Iris pigment epithelial cell (primary cell): Measurements from ENCODE around the gene TAF7L.
"Not testable (repeated sequence)": the region's sequence is repeated elsewhere in the genome, so short reads cannot be mapped to it uniquely, and the experiment has no call there.

Experiments used
- DNase-seq: peaks from one replicate; pipeline ENCODE4 v3.0.0-alpha.2; 2011; ENCODE audit warnings: low read depth

The TAF7L gene, protein sequence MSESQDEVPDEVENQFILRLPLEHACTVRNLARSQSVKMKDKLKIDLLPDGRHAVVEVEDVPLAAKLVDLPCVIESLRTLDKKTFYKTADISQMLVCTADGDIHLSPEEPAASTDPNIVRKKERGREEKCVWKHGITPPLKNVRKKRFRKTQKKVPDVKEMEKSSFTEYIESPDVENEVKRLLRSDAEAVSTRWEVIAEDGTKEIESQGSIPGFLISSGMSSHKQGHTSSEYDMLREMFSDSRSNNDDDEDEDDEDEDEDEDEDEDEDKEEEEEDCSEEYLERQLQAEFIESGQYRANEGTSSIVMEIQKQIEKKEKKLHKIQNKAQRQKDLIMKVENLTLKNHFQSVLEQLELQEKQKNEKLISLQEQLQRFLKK

GRCh38 chrX:101290957-101291603, at the start of gene TAF7L:
TAF7L (minus strand) TSS chrX:101291334; CDS start chrX:101287543, 3,791 bp downstream.
- DNase-seq = peak; percentile 5

DNA sequence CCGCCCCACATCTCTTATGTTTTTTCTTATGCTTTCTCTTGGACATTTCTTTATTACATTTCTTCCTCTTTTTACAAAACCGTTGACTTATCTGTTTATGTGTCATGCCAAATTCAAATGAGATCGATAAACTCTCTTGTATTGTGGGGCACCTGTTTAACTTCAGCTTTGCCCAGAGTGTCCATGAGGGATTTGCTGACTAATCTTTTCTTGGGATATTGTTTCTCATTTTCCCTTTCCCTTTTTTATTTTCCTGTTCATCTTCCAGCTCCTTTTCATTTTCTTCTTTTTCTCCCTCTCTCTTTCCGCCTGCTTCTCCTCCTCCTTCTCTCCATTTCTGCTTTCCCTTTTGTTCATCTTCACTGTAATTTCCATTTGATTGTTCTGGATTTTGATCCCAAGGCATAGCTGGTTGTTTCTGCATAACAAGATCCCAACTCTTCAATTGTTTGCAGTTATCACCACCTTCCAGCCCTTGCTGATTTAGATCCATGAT, 46.7 kb upstream of the TAF7L start:
- no peak for DNase-seq

- DNase-seq = not testable (repeated sequence)
Measured at GRCh38 chrX:101334310-101334709, 43.2 kb upstream of the TAF7L start.

- not testable (repeated sequence) for DNase-seq
Measured at GRCh38 chrX:101326600-101326999, 35.5 kb upstream of the TAF7L start.

DNA sequence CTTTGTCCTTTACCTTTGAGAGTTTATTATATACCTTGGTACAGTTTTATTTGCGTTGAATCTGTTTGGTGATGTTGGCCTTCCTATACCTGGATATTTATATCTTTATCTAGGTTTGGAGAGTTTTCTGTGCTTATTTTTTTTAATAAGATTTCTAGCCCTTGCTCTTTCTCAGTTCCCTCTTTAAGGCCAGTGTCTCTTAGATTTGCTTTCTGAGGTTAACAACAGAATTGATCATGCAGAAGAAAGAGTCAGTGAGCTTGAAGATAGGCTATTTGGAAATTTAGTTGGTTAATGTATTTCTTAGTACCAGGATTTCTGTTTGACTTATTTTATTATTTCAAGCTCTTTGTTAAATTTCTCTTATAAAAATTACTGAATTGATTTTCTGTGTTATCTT, 12.7 kb upstream of the TAF7L start:
- DNase-seq = no peak

DNA sequence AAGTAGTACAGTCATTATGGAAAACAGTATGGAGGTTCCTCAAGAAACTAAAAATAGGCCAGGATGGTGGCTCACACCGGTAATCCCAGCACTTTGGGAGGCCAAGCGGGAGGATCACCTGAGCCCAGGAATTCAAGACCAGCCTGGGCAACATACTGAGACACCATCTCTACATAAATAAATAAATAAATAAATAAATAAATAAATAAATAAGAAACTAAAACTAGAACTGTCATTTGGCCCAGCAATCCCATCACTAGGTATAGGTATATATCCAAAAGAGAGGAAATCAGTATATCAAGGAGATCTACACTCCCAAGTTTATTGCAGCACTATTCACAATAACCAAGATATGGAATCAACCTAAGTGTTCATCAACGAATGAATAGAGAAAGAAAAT, 4.5 kb upstream of the TAF7L start:
- not testable (repeated sequence) for DNase-seq

GRCh38 chrX:101287402-101287801, 3.7 kb downstream of the TAF7L start:
- DNase-seq = peak; percentile 52

DNA sequence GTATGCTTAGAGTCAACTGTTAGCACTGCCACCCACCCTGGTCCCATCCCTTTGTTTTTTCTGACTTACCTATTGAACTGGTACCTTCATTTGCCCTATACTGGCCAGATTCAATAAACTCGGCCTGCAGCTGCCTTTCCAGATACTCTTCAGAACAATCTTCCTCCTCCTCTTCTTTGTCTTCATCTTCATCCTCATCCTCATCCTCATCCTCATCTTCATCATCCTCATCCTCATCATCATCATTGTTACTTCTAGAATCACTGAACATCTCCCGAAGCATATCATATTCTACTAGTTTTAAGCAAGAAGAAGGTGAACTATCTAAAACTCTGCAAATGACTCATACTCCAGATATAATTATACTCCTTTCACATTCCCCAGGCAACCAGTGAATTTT, 14.9 kb downstream of the TAF7L start:
- DNase-seq = no peak

- DNase-seq = no peak
Measured at GRCh38 chrX:101274198-101274597, 16.9 kb downstream of the TAF7L start.

DNA sequence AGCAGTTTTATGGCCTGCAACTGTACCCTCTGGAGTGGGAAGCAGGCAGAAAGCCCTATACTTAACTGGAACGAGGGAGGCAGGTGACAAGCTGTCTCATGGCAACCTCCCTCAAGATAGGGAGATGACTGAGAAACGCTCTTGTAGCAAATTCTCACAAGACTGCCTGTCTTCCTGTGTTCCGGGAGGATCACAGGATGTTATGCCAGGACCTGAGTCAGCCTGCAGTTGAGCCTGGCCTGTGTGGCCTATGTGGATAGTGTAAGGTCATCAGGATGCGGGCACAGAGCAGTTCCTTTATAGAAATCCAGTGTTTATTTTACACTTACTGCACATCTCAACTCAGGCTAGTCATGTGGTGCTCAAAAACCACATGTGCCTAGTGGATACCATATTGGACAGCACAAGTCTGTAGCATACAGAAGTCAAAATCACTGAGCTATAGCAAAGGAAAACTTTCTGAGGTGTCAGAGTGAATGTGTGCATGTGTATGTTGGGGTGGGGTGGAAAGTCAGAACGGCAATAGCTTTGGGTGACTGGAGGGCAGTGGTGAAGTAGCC, 25.2 kb downstream of the TAF7L start:
- DNase-seq = peak; percentile 81

DNA sequence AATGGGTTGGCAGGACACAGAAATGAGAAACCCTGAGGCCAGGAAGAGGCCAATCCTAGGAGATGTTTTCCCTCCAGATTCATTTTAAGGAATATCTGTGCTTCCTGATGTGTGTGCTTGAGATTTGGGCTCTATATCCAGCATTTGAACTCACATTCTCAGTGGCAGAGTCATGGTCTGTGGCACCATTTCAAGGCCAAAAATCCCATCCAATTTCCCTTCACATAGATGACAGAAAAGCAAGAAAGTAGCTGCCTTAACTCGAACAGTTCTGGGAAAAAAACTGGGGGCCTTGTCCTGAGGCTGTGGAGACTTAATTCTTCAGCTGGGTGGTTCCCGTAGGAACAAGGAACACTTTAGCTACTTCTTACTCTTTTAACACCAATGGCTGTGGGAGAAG, 27.4 kb downstream of the TAF7L start:
- DNase-seq = no peak

- DNase-seq = no peak
Measured at GRCh38 chrX:101262590-101262989, 28.5 kb downstream of the TAF7L start.

DNA sequence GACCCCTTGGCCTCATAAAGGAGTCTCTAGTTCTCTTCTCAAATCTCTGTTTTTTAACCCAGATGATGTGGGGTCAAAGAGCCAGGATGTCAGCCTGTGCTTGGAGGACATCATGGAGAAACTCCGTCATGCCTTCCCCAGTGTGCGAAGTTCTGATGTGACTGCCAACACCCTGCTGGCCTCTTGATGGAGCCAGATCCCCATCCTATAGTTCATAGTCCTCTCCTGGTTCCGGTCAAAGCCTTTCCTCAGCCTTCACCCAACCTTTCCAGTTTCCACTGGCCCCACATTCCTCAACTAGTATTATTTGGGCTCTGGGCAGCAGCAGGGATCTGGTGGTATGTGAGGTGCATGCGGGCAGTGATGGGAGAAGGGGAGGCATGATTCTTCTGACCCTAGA, 30.7 kb downstream of the TAF7L start:
- DNase-seq = peak; percentile 14

- no peak for DNase-seq
Measured at GRCh38 chrX:101258259-101258581, 32.9 kb downstream of the TAF7L start.

GRCh38 chrX:101257448-101258258, 33.5 kb downstream of the TAF7L start:
- peak; percentile 51 for DNase-seq

- no peak for DNase-seq
Measured at GRCh38 chrX:101252634-101253033, 38.5 kb downstream of the TAF7L start.

DNA sequence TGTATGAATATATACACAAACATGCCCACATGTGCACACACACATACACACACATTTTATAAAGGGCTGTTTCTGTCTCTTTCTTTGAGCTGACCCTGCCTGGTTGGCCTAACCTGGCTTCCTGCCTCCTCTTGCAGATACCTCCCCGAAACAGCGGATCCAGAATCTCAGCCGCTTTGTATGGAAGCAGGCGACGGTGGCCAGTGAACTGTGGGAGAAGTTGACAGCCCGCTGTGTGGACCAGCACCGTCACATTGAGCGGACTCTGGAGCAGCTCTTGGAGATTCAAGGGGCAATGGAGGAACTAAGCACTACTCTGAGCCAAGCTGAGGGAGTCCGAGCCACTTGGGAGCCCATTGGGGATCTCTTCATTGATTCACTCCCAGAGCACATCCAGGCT, 49.6 kb downstream of the TAF7L start:
- no peak for DNase-seq

GRCh38 chrX:101237041-101237440, 54.1 kb downstream of the TAF7L start:
- DNase-seq = no peak

- peak; percentile 31 for DNase-seq
Measured at GRCh38 chrX:101232316-101232715, 58.8 kb downstream of the TAF7L start.

DNA sequence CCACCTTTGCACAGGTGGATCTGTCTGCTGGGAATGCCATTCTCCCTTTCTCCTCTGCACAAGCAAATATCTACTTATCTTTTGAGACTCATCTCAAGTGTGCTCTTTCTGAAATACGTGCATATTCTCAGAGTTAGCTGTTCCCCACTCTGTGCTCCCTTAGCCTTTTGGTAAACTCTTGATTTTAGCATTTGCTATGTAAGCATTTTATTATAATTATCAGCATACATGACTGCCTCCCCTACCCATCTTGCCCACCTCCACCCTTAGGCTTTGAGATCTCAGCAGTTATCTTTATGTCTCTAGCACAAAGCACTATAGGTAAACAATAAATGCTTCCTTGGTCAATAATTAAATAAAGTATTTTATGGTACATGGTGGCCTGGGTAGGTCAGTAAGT, 60.1 kb downstream of the TAF7L start:
- DNase-seq = no peak

GRCh38 chrX:101230636-101231035, 60.5 kb downstream of the TAF7L start:
- DNase-seq = peak; percentile 62

DNA sequence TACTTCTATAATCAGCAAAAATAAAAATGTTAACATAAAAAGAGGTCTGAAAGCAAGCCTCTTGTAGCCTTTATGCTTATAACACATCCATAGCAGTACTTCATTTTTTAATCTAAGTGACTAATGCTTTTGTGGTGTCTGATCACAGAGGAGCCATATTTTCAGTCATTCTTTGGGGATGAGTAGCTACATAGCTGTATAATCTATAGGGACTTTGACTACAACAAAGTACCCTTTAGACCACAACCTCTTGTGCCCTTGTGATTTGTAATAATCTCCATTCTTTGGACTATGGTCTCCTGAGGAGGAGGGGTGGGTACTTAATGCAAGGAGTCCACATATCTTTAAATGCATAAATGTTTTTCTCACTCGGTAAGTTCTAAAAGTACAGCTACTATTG, 62.0 kb downstream of the TAF7L start:
- DNase-seq = peak; percentile 81
